Stimulated activated CD4-positive, alpha-beta T cell treated with anti-CD3 and anti-CD28 coated beads, Interleukin-15, amount 100 ng/mL, for 1 hour (primary cell): ENCODE results near the gene ASPRV1.
"Not testable (repeated sequence)": the region's sequence is repeated elsewhere in the genome, so short reads cannot be mapped to it uniquely, and the experiment has no call there.

Source experiments
- DNase-seq, 2 donors: peaks; one replicate each; pipeline ENCODE4 v3.0.0-alpha.2; 2020; ENCODE audit warnings: low read depth in 1 of 2, low spot score in 1 of 2

ASPRV1 gene

GRCh38 chr2:69962986-69963730 lies 1.7 kb upstream of the ASPRV1 start:
- no peak for DNase-seq

GRCh38 chr2:69960821-69961220 lies 610 bp downstream of the ASPRV1 start:
- DNase-seq, result no peak

- DNase-seq, result no peak
Measured at GRCh38 chr2:69959425-69959824, 2.0 kb downstream of the ASPRV1 start.

GRCh38 chr2:69958480-69958879 lies 3.0 kb downstream of the ASPRV1 start:
- DNase-seq, result no peak

GRCh38 chr2:69957965-69958364 lies 3.5 kb downstream of the ASPRV1 start:
- no peak for DNase-seq

GRCh38 chr2:69956475-69956979 lies 4.9 kb downstream of the ASPRV1 start:
- DNase-seq, result no peak

- DNase-seq, result no peak
Measured at GRCh38 chr2:69955029-69955428, 6.4 kb downstream of the ASPRV1 start.

GRCh38 chr2:69954084-69954483 lies 7.3 kb downstream of the ASPRV1 start:
- no peak for DNase-seq

GRCh38 chr2:69952336-69953115 lies 8.9 kb downstream of the ASPRV1 start:
- DNase-seq, result no peak

GRCh38 chr2:69950671-69951070 lies 10.8 kb downstream of the ASPRV1 start:
- DNase-seq, result not testable (repeated sequence)

GRCh38 chr2:69950241-69950640 lies 11.2 kb downstream of the ASPRV1 start:
- no peak for DNase-seq

- DNase-seq, result no peak
Measured at GRCh38 chr2:69948963-69949645, 12.3 kb downstream of the ASPRV1 start.

GRCh38 chr2:69948032-69948962 lies 13.1 kb downstream of the ASPRV1 start:
- no peak for DNase-seq

- no peak for DNase-seq
Measured at GRCh38 chr2:69947325-69947931, 14.0 kb downstream of the ASPRV1 start.

- DNase-seq, result no peak
Measured at GRCh38 chr2:69946351-69947324, 14.8 kb downstream of the ASPRV1 start.

- no peak for DNase-seq
Measured at GRCh38 chr2:69945941-69946340, 15.5 kb downstream of the ASPRV1 start.

GRCh38 chr2:69945441-69945840 lies 16.0 kb downstream of the ASPRV1 start:
- DNase-seq, result no peak

GRCh38 chr2:69944756-69945155 lies 16.7 kb downstream of the ASPRV1 start:
- no peak for DNase-seq
